ENCODE results near the gene KMO.

The KMO gene

DNA sequence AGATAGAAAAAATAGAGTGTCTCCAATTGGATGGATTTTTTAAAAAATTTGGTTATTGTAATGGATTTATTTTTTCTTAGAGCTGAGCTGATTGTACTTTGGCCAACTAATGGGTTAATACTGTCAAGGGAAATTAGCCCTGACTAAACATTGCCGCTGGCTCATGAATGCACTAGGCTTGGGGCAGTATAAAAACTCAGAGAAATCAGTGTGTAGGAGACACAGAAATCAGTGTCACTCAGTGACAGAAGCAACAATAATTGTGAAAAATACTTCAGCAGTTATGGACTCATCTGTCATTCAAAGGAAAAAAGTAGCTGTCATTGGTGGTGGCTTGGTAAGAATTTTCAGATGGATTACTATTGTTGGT lies at the start of gene KMO:
Gene KMO, plus strand, starts transcription at position 217 of the 370 bp plus-strand sequence. Its CDS starts 67 bp downstream, at position 284.
- Histone ChIP-seq H3K4me2 (peak within 1 kb of the TSS; percentile 56), H3K4me3 (IDR thresholded peaks at IDR 0.05; ENCODE audit: insufficient read depth, low read depth, low read length) (peak within 1 kb of the TSS; percentile 73), H3K27ac (peak within 1 kb of the TSS; percentile 56), H2AFZ (ENCODE audit: low read depth) (peak within 1 kb of the TSS; percentile 60), H3K36me3 (ENCODE audit: insufficient read depth) (no peaks in the 10 kb centered on the region), H3K4me1 (ENCODE audit: low read depth, poor library complexity, severe bottlenecking) (peaks cover 34% of the 10 kb centered on the region), H4K20me1 (ENCODE audit: insufficient read depth) (no peaks in the 10 kb centered on the region), H3K9ac (peak within 1 kb of the TSS; percentile 19; the same call in 1 of the 2 replicates), H3K79me2 (ENCODE audit: insufficient read depth, low read depth) (no peaks in the 10 kb centered on the region), H3K27me3 (ENCODE audit: insufficient read depth, low read depth) (no peaks in the 10 kb centered on the region)
- no peak for TF ChIP-seq CTCF (conservative IDR thresholded peaks at IDR 0.05; ENCODE audit: low read depth, low read length)

- H3K4me1 ChIP-seq (ENCODE audit: low read depth, poor library complexity, severe bottlenecking), result no peaks in the 10 kb centered on the region
- no peak overlapping the region for H2AFZ ChIP-seq (ENCODE audit: low read depth)
- no peak overlapping the region for H3K9ac ChIP-seq
- H3K36me3 ChIP-seq (ENCODE audit: insufficient read depth), result no peaks in the 10 kb centered on the region
- no peaks in the 10 kb centered on the region for H3K79me2 ChIP-seq (ENCODE audit: insufficient read depth, low read depth)
- no peak overlapping the region for H3K4me2 ChIP-seq
- no peak overlapping the region for H3K27ac ChIP-seq
- TF ChIP-seq CTCF (conservative IDR thresholded peaks at IDR 0.05; ENCODE audit: low read depth, low read length), result no peak
- no peak overlapping the region for H3K4me3 ChIP-seq (IDR thresholded peaks at IDR 0.05; ENCODE audit: insufficient read depth, low read depth, low read length)
- no peaks in the 10 kb centered on the region for H4K20me1 ChIP-seq (ENCODE audit: insufficient read depth)
- H3K27me3 ChIP-seq (ENCODE audit: insufficient read depth, low read depth), result no peaks in the 10 kb centered on the region
These were observed 49.4 kb upstream of the KMO start for GRCh38 chr1:241482761-241483250.

- no peak for TF ChIP-seq CTCF (conservative IDR thresholded peaks at IDR 0.05; ENCODE audit: low read depth, low read length)
- H2AFZ ChIP-seq (ENCODE audit: low read depth), result no peak overlapping the region
- H3K36me3 ChIP-seq (ENCODE audit: insufficient read depth), result no peaks in the 10 kb centered on the region
- no peak overlapping the region for H3K9ac ChIP-seq
- no peaks in the 10 kb centered on the region for H3K4me1 ChIP-seq (ENCODE audit: low read depth, poor library complexity, severe bottlenecking)
- no peaks in the 10 kb centered on the region for H3K27me3 ChIP-seq (ENCODE audit: insufficient read depth, low read depth)
- no peak overlapping the region for H3K4me2 ChIP-seq
- H4K20me1 ChIP-seq (ENCODE audit: insufficient read depth), result no peaks in the 10 kb centered on the region
- H3K27ac ChIP-seq, result no peak overlapping the region
- H3K4me3 ChIP-seq (IDR thresholded peaks at IDR 0.05; ENCODE audit: insufficient read depth, low read depth, low read length), result no peak overlapping the region
- no peaks in the 10 kb centered on the region for H3K79me2 ChIP-seq (ENCODE audit: insufficient read depth, low read depth)
These were observed 47.0 kb upstream of the KMO start for GRCh38 chr1:241485145-241485544.

GRCh38 chr1:241485554-241485992 lies 46.6 kb upstream of the KMO start:
- Histone ChIP-seq H3K4me1 (ENCODE audit: low read depth, poor library complexity, severe bottlenecking) (no peaks in the 10 kb centered on the region), H3K27ac (no peak overlapping the region), H3K4me3 (IDR thresholded peaks at IDR 0.05; ENCODE audit: insufficient read depth, low read depth, low read length) (no peak overlapping the region), H3K79me2 (ENCODE audit: insufficient read depth, low read depth) (no peaks in the 10 kb centered on the region), H2AFZ (ENCODE audit: low read depth) (no peak overlapping the region), H3K4me2 (no peak overlapping the region), H3K27me3 (ENCODE audit: insufficient read depth, low read depth) (no peaks in the 10 kb centered on the region), H3K36me3 (ENCODE audit: insufficient read depth) (no peaks in the 10 kb centered on the region), H4K20me1 (ENCODE audit: insufficient read depth) (no peaks in the 10 kb centered on the region), H3K9ac (no peak overlapping the region)
- peak; percentile 73 for TF ChIP-seq CTCF (conservative IDR thresholded peaks at IDR 0.05; ENCODE audit: low read depth, low read length)

Measured in KMS-11 (cell line).